ENCODE results near the gene TGM6.

The TGM6 gene

GRCh38 chr20:2380601-2381000 is at the start of gene TGM6:
TGM6 (plus strand) TSS chr20:2380901; CDS start chr20:2380969, 68 bp downstream.
- no peak for DNase-seq

- DNase-seq = peak; percentile 26
Observed at GRCh38 chr20:2331106-2331505, 49.6 kb upstream of the TGM6 start.

DNA sequence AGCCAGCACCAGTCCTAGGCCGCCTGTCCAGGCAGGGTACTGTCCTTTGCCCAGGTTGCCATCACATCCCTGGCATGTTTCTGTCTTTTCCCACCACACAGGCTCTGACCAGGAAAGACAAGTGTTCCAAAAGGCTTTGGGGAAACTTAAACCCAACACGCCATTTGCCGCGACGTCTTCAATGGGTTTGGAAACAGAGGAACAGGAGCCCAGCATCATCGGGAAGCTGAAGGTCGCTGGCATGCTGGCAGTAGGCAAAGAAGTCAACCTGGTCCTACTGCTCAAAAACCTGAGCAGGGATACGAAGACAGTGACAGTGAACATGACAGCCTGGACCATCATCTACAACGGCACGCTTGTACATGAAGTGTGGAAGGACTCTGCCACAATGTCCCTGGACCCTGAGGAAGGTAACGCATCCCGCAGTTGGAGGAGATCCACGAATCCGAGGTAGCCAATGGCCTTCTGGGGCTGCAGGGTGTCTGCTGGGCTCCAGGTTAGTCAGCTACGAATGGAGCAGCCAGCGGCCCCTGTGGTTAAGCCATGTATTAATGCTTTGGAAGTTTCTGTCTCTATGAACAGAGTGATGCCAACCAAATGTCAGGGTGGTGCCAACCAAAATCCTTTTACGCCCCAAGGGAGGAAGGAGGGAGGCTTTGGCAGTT is 48.7 kb upstream of the TGM6 start:
- peak; percentile 43 for DNase-seq

DNA sequence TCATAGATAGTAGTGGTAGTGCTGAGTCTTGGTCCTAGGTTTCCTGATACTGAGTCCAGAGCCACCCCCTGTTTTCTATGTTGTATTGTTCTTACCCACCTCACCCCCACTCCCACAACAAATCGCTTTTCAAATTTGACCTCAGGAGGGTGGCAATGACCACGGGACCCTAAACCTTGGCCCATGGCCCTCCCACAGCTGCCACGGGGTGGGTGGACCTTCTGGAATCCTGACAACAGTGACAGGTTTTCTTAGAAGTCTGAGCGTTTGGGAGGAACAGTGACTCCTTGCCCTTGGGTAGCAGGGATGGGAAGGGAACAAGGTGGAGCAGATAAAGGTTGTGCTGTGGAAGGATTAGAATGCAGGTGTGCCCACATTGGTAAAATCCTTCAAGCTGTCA is 48.0 kb upstream of the TGM6 start:
- peak; percentile 41 for DNase-seq

GRCh38 chr20:2333821-2334220 is 46.9 kb upstream of the TGM6 start:
- DNase-seq = peak; percentile 31

DNA sequence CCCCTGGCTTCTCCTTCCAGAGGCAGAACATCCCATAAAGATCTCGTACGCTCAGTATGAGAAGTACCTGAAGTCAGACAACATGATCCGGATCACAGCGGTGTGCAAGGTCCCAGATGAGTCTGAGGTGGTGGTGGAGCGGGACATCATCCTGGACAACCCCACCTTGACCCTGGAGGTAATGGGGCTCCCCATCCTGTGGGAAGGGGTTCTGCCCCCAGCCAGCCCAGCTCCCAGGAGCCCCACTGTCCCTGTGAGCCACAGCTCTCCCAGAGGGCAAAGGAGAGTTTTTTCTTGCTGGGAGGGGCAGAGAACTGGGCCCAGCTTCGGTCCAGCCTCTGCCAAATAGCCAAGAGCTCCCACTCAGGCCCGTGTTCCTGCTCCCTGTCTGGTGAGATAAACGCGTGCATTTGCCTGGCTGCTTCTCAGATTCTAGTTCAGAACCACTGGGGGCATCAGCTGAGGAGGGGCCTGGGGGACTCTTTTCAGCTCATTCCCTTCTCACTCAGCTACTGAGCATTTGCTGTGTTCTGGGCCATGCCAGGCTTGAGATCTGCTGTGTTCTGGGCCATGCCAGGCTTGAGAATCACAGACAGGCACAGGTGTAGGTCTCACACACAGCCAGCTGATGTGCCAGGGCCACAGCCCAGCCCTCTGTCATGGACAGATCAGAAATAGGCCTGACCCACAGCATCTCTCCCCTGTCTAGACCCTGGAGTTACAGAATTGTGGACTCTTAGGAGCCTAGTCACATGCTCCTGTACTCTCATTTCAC is 45.4 kb upstream of the TGM6 start:
- peak; percentile 40 for DNase-seq

- DNase-seq = peak; percentile 32
Observed at GRCh38 chr20:2336471-2336870, 44.2 kb upstream of the TGM6 start.

- peak; percentile 22 for DNase-seq
Observed at GRCh38 chr20:2337142-2337541, 43.6 kb upstream of the TGM6 start.

GRCh38 chr20:2338411-2339066 is 42.2 kb upstream of the TGM6 start:
- no peak for DNase-seq

DNA sequence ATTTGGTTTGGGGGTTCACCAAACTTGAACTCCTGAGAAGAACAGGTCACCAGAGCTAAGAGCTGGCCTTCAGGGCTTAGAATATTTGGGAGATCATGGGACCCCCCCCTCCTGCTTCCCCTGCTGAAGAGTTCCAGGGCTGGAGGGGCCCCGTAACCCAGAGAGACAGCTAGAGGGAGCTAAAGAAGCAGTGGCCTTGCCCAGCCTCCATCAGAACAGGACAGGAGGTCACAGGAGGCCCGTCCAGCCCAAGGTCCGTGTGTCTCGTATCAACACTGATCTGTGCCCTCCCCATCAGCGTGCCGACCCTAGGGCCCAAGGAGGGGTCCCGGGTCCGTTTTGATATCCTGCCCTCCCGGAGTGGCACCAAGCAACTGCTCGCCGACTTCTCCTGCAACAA is 40.6 kb upstream of the TGM6 start:
- no peak for DNase-seq

- no peak for DNase-seq
Observed at GRCh38 chr20:2340823-2341222, 39.9 kb upstream of the TGM6 start.

- DNase-seq = peak; percentile 42
Observed at GRCh38 chr20:2341336-2341735, 39.4 kb upstream of the TGM6 start.

GRCh38 chr20:2342243-2342642 is 38.5 kb upstream of the TGM6 start:
- no peak for DNase-seq

DNA sequence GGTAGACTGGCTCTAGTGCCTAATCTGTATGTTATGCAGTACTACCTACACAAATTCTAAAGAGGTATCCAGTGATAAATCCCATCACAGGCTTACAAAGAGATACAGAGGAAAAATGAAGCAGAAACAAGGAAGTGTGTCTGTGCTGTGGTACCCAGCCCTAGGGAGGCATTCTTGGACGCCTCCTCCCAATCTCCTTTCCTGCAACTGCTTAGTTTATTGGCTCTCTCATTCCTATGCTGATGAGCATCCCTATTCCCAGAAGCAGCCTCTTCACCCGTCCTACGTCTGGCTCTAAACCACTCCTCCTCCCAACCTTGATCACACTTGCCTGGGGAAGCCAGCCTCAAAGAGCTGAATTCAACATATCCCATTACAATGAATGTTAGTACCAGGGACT is 34.5 kb upstream of the TGM6 start:
- no peak for DNase-seq

- DNase-seq = peak; percentile 45
Observed at GRCh38 chr20:2348336-2348735, 32.4 kb upstream of the TGM6 start.

- DNase-seq = peak; percentile 88
Observed at GRCh38 chr20:2349801-2350200, 30.9 kb upstream of the TGM6 start.

DNA sequence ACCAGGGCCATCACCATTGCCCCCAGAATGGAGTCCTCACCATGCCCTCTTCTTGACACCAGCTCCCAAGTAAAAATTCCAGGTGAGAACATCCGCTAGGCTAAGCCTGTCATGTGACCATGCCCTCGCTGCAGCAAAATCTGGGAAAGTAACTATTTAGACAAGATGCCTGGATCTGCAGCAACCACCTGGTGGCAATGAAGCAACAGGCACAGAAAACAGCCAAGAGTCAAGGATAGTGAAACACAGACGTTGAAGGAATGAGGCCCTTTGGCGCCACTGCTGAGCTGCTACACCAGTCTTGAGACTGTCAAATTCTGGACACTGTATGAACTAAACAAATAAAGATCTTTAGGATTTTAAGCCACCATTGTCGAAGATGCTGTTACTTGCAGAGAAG is 30.1 kb upstream of the TGM6 start:
- peak; percentile 60 for DNase-seq

DNA sequence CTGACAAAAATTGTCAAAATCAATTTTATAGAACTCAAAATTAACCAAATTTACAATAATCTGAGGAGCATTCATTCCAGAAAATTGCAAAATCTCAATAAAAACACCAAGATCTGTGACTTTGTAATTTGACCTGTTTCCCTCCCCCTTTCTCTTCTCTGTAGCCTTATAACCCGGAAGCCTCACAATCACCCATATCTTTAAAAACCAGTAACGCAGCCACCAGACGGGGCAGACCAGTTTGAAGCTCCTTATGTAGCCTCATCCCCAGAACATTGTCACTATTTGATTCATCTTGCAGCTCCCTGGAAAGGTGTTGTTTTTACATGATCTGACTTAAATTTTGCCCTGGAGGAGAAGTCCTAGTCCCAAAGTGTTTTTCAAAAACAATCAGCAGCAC is 27.5 kb upstream of the TGM6 start:
- peak; percentile 46 for DNase-seq

DNA sequence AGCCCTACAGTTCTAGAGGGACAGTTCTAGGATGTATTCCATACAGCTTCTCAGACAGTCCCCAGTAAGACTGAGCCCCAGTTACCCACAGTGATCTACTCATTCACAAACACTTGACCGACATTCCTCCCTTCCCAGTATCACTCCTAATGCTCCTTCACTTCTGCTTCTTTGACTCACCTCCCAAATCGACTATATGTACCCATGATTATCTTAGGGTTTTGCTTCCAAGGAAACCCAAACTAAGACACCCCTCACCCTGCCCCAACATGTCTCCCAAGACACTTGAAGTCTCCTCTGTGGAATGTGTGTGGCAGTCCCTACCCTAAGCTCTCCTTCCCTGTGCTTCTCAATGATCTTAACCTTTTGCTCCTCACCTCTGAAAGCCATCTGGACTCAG is 23.6 kb upstream of the TGM6 start:
- no peak for DNase-seq

GRCh38 chr20:2358006-2358405 is 22.7 kb upstream of the TGM6 start:
- DNase-seq = no peak

DNA sequence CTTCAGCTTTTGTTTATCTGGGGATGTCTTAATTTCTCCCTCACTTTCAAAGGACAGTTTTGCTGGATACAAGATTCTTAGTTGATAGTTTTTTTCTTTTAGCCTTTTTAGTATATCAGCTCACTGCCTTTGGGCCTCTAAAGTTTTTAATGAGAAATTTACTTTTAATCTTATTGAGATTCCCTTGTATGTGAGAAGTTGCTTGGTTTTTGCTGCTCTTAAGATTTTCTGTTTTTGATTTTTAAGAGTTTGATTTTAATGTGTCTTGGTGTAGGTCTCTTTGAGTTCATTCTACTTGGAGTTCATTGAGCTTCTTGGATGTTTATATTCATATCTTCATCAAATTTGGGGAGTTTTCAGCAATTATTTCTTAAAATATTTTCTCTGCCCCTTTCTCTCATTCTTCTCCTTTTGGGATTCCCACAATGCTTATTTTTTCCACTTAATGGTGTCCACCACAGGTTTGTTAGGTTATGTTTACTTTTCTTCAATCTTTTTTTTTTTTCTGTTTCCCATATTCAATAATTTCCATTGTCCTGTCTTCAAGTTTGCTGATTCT is 19.6 kb upstream of the TGM6 start:
- DNase-seq = no peak

DNA sequence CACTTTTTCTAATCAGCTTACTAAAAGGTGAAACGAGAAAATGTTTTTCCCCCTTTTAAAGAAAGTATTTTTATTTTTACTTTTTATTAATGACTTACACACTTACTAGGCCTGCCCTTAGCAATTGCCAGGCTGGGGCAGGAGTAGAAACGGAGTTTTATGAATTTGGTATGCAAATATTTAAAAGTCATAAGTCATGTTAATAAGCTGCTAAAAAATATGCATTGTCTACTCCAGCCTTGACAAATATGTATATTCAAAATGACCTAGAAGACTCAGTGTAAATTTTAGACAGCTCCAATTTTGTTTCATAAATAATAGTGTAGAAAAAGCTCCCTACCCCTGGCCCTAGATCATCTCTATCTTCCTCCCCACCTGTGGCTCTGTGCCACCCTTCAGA is 17.5 kb upstream of the TGM6 start:
- no peak for DNase-seq

GRCh38 chr20:2363587-2363986 is 17.1 kb upstream of the TGM6 start:
- DNase-seq = no peak

- DNase-seq = no peak
Observed at GRCh38 chr20:2364044-2364443, 16.7 kb upstream of the TGM6 start.
